ENCODE results near the gene ARHGAP24. TPM values are rescaled to one million over a fixed set of nuclear protein-coding genes. Genes with fewer than 3 reads are reported as not detected.

ARHGAP24 gene
- total RNA-seq, 2 experiments from 2014 or later = not detected

GRCh38 chr4:85455942-85456341 is 19.0 kb upstream of the ARHGAP24 start:
- no peaks in the 10 kb centered on the region for H3K27me3 Mint-ChIP-seq
- H3K9me3 Mint-ChIP-seq = no peaks in the 10 kb centered on the region
- intact Hi-C loops (cut with micrococcal nuclease) = no loop called here
- no peak overlapping the region for H3K27ac Mint-ChIP-seq
- CTCF ChIA-PET = no interaction called here
- no peak for DNase-seq
- H3K4me3 Mint-ChIP-seq = no peak overlapping the region
- POLR2A ChIA-PET = no interaction called here
- no peaks in the 10 kb centered on the region for H3K36me3 Mint-ChIP-seq
- no peaks in the 10 kb centered on the region for H3K4me1 Mint-ChIP-seq (ENCODE audit: low read depth)

GRCh38 chr4:85457752-85458467 is 17.0 kb upstream of the ARHGAP24 start:
- ChIA-PET CTCF (no interaction called here), POLR2A (no interaction called here)
- H3K27me3 Mint-ChIP-seq = no peaks in the 10 kb centered on the region
- no peak overlapping the region for H3K4me3 Mint-ChIP-seq
- DNase-seq = no peak
- intact Hi-C loops (cut with micrococcal nuclease) = no loop called here
- no peaks in the 10 kb centered on the region for H3K9me3 Mint-ChIP-seq
- no peaks in the 10 kb centered on the region for H3K4me1 Mint-ChIP-seq (ENCODE audit: low read depth)
- H3K27ac Mint-ChIP-seq = no peak overlapping the region
- no peaks in the 10 kb centered on the region for H3K36me3 Mint-ChIP-seq

GRCh38 chr4:85459736-85460135 is 15.2 kb upstream of the ARHGAP24 start:
- DNase-seq = no peak
- Mint-ChIP-seq H3K27ac (no peak overlapping the region), H3K4me1 (ENCODE audit: low read depth) (no peaks in the 10 kb centered on the region), H3K27me3 (no peaks in the 10 kb centered on the region), H3K9me3 (no peaks in the 10 kb centered on the region), H3K4me3 (no peak overlapping the region), H3K36me3 (no peaks in the 10 kb centered on the region)
- ChIA-PET POLR2A (no interaction called here), CTCF (no interaction called here)
- intact Hi-C loops (cut with micrococcal nuclease) = no loop called here

- Mint-ChIP-seq H3K27ac (no peak overlapping the region), H3K9me3 (no peaks in the 10 kb centered on the region), H3K4me1 (ENCODE audit: low read depth) (no peaks in the 10 kb centered on the region), H3K27me3 (peaks cover 8% of the 10 kb centered on the region), H3K36me3 (no peaks in the 10 kb centered on the region), H3K4me3 (no peak overlapping the region)
- intact Hi-C loops (cut with micrococcal nuclease) = no loop called here
- CTCF ChIA-PET = interaction anchor here (0.7 kb wide), 1 partner anchor 240 kb away, joined by 6 read pairs; no protein-coding TSS in a partner anchor
- POLR2A ChIA-PET = no interaction called here
- DNase-seq = no peak
Observed at GRCh38 chr4:85474356-85474755, 594 bp upstream of the ARHGAP24 start.

GRCh38 chr4:85475631-85476233 is 782 bp downstream of the ARHGAP24 start:
- Mint-ChIP-seq H3K27ac (no peak overlapping the region), H3K27me3 (peaks cover 10% of the 10 kb centered on the region), H3K4me1 (ENCODE audit: low read depth) (no peaks in the 10 kb centered on the region), H3K4me3 (no peak overlapping the region), H3K9me3 (no peaks in the 10 kb centered on the region), H3K36me3 (no peaks in the 10 kb centered on the region)
- no peak for DNase-seq
- ChIA-PET CTCF (no interaction called here), POLR2A (interaction anchor here (0.6 kb wide), 1 partner anchor 14 kb away, joined by 3 read pairs; no protein-coding TSS in a partner anchor)
- intact Hi-C loops (cut with micrococcal nuclease) = no loop called here

- CTCF ChIA-PET = no interaction called here
- no peak overlapping the region for H3K27ac Mint-ChIP-seq
- H3K4me3 Mint-ChIP-seq = no peak overlapping the region
- peaks cover 10% of the 10 kb centered on the region for H3K27me3 Mint-ChIP-seq
- POLR2A ChIA-PET = no interaction called here
- intact Hi-C loops (cut with micrococcal nuclease) = no loop called here
- no peaks in the 10 kb centered on the region for H3K9me3 Mint-ChIP-seq
- DNase-seq = no peak
- H3K36me3 Mint-ChIP-seq = no peaks in the 10 kb centered on the region
- H3K4me1 Mint-ChIP-seq (ENCODE audit: low read depth) = no peaks in the 10 kb centered on the region
Observed at GRCh38 chr4:85476381-85476780, 1.4 kb downstream of the ARHGAP24 start.

- DNase-seq = no peak
- Mint-ChIP-seq H3K36me3 (no peaks in the 10 kb centered on the region), H3K4me3 (no peak overlapping the region), H3K9me3 (no peaks in the 10 kb centered on the region), H3K4me1 (ENCODE audit: low read depth) (no peaks in the 10 kb centered on the region), H3K27ac (no peak overlapping the region), H3K27me3 (peaks cover 10% of the 10 kb centered on the region)
- ChIA-PET CTCF (no interaction called here), POLR2A (no interaction called here)
- intact Hi-C loops (cut with micrococcal nuclease) = no loop called here
Observed at GRCh38 chr4:85477534-85477933, 2.6 kb downstream of the ARHGAP24 start.

GRCh38 chr4:85478576-85478975 is 3.6 kb downstream of the ARHGAP24 start:
- Mint-ChIP-seq H3K27ac (no peak overlapping the region), H3K9me3 (no peaks in the 10 kb centered on the region), H3K4me1 (ENCODE audit: low read depth) (no peaks in the 10 kb centered on the region), H3K36me3 (no peaks in the 10 kb centered on the region), H3K27me3 (peaks cover 10% of the 10 kb centered on the region), H3K4me3 (no peak overlapping the region)
- ChIA-PET CTCF (no interaction called here), POLR2A (no interaction called here)
- DNase-seq = no peak
- intact Hi-C loops (cut with micrococcal nuclease) = no loop called here

GRCh38 chr4:85482010-85482738 is 7.2 kb downstream of the ARHGAP24 start:
- H3K9me3 Mint-ChIP-seq = no peaks in the 10 kb centered on the region
- H3K27ac Mint-ChIP-seq = no peak overlapping the region
- intact Hi-C loops (cut with micrococcal nuclease) = no loop called here
- POLR2A ChIA-PET = no interaction called here
- no peaks in the 10 kb centered on the region for H3K36me3 Mint-ChIP-seq
- peaks cover 2% of the 10 kb centered on the region for H3K27me3 Mint-ChIP-seq
- H3K4me3 Mint-ChIP-seq = no peak overlapping the region
- CTCF ChIA-PET = no interaction called here
- H3K4me1 Mint-ChIP-seq (ENCODE audit: low read depth) = no peaks in the 10 kb centered on the region
- DNase-seq = no peak

GRCh38 chr4:85486425-85487086 is 11.6 kb downstream of the ARHGAP24 start:
- CTCF ChIA-PET = no interaction called here
- no peak for DNase-seq
- intact Hi-C loops (cut with micrococcal nuclease) = no loop called here
- H3K4me3 Mint-ChIP-seq = no peak overlapping the region
- no peaks in the 10 kb centered on the region for H3K36me3 Mint-ChIP-seq
- H3K27ac Mint-ChIP-seq = no peak overlapping the region
- H3K9me3 Mint-ChIP-seq = no peaks in the 10 kb centered on the region
- H3K27me3 Mint-ChIP-seq = no peaks in the 10 kb centered on the region
- H3K4me1 Mint-ChIP-seq (ENCODE audit: low read depth) = no peaks in the 10 kb centered on the region
- POLR2A ChIA-PET = no interaction called here

- Mint-ChIP-seq H3K27ac (no peak overlapping the region), H3K4me3 (no peak overlapping the region), H3K9me3 (no peaks in the 10 kb centered on the region), H3K27me3 (no peaks in the 10 kb centered on the region), H3K4me1 (ENCODE audit: low read depth) (no peaks in the 10 kb centered on the region), H3K36me3 (no peaks in the 10 kb centered on the region)
- CTCF ChIA-PET = no interaction called here
- POLR2A ChIA-PET = no interaction called here
- intact Hi-C loops (cut with micrococcal nuclease) = no loop called here
- no peak for DNase-seq
Observed at GRCh38 chr4:85488416-85488815, 13.5 kb downstream of the ARHGAP24 start.

- intact Hi-C loops (cut with micrococcal nuclease) = no loop called here
- DNase-seq = no peak
- H3K27ac Mint-ChIP-seq = no peak overlapping the region
- ChIA-PET CTCF (no interaction called here), POLR2A (no interaction called here)
- no peaks in the 10 kb centered on the region for H3K4me1 Mint-ChIP-seq (ENCODE audit: low read depth)
- H3K36me3 Mint-ChIP-seq = no peaks in the 10 kb centered on the region
- H3K9me3 Mint-ChIP-seq = no peaks in the 10 kb centered on the region
- H3K4me3 Mint-ChIP-seq = no peak overlapping the region
- H3K27me3 Mint-ChIP-seq = no peaks in the 10 kb centered on the region
Observed at GRCh38 chr4:85489273-85489981, 14.5 kb downstream of the ARHGAP24 start.
